Lower lobe of right lung (tissue), 2 donors: ENCODE data around the gene EFCAB11. TPM values are rescaled to one million over a fixed set of nuclear protein-coding genes. Genes with fewer than 3 reads are reported as not detected.

ENCODE experiments used
- ATAC-seq, 2 donors: fragments of 200-7000 bp; cut with Tn5 transposase; one replicate each; pipeline ENCODE4 v1.9.1; 2020 to 2022; ENCODE audit warnings: mild to moderate bottlenecking in 2 of 2, moderate library complexity in 2 of 2
- DNase-seq: peaks from one replicate; pipeline ENCODE4 v3.0.0-alpha.2; 2020
- H3K27ac ChIP-seq: fragments of 200-600 bp; one replicate; pipeline ENCODE4 v1.8.0; 2022
- H3K27me3 ChIP-seq: fragments of 200-600 bp; one replicate; pipeline ENCODE4 v1.8.0; 2022; ENCODE audit warnings: low read depth
- H3K36me3 ChIP-seq: fragments of 200-600 bp; one replicate; pipeline ENCODE4 v1.8.0; 2022; ENCODE audit warnings: mild to moderate bottlenecking
- H3K4me1 ChIP-seq: fragments of 200-600 bp; one replicate; pipeline ENCODE4 v1.8.0; 2022
- H3K4me3 ChIP-seq: fragments of 200-600 bp; one replicate; pipeline ENCODE4 v1.8.0; 2022; ENCODE audit warnings: mild to moderate bottlenecking
- H3K9me3 ChIP-seq: fragments of 200-600 bp; one replicate; pipeline ENCODE4 v1.8.0; 2022
- CTCF ChIP-seq: fragments of 200-600 bp; IDR thresholded peaks from one replicate; pipeline ENCODE4 v1.8.0; 2022; ENCODE audit warnings: antibody characterized with exemption, mild to moderate bottlenecking
- intact Hi-C: fragments of 100-400 bp; cut with DNase I; formaldehyde crosslinking; loops from one replicate; pipeline ENCODE4 v1.11.0; 2022
- total RNA-seq: library from RNA; stranded (reverse); fragmentation: NEBNext Ultra II Directional; extraction: Animal tissue kit (Norgen Biotek cat#: 25700); gene quantifications from one replicate; pipeline ENCODE4 v1.2.1, GENCODE V29; 2021
- donor health status: DM: no; HTN: yes; CAD: no; lungs with severe emphysema.

Gene EFCAB11
- total RNA-seq, 1 donor from 2014 or later = 5.8 TPM

GRCh38 chr14:89787525-89787924 lies 167.0 kb downstream of the EFCAB11 start:
- no peak for ATAC-seq
- Histone ChIP-seq H3K4me3 (no peak overlapping the region), H3K27me3 (no peaks in the 10 kb centered on the region), H3K4me1 (no peaks in the 10 kb centered on the region), H3K27ac (no peak overlapping the region), H3K9me3 (no peaks in the 10 kb centered on the region), H3K36me3 (no peaks in the 10 kb centered on the region)
- intact Hi-C loops = no loop called here
- no peak for DNase-seq
- no peak for TF ChIP-seq CTCF

GRCh38 chr14:89781046-89781445 lies 173.5 kb downstream of the EFCAB11 start:
- no peak for TF ChIP-seq CTCF

GRCh38 chr14:89779707-89780106 lies 174.8 kb downstream of the EFCAB11 start:
- no peak for TF ChIP-seq CTCF
- Histone ChIP-seq H3K4me3 (no peak overlapping the region), H3K36me3 (no peaks in the 10 kb centered on the region), H3K27ac (no peak overlapping the region), H3K27me3 (no peaks in the 10 kb centered on the region), H3K4me1 (no peaks in the 10 kb centered on the region), H3K9me3 (no peaks in the 10 kb centered on the region)
- ATAC-seq (no peak), DNase-seq (no peak)
- intact Hi-C loops = no loop called here

More at GRCh38 chr14:89781046-89781445, 173.5 kb downstream of the EFCAB11 start:
- Histone ChIP-seq H3K9me3 (no peaks in the 10 kb centered on the region), H3K27ac (no peak overlapping the region), H3K4me1 (no peaks in the 10 kb centered on the region), H3K4me3 (no peak overlapping the region), H3K36me3 (no peaks in the 10 kb centered on the region), H3K27me3 (no peaks in the 10 kb centered on the region)
- intact Hi-C loops = no loop called here
- no peak for DNase-seq
- no peak for ATAC-seq

- Histone ChIP-seq H3K4me1 (peaks cover 14% of the 10 kb centered on the region), H3K27me3 (no peaks in the 10 kb centered on the region), H3K27ac (no peak overlapping the region), H3K9me3 (no peaks in the 10 kb centered on the region), H3K36me3 (no peaks in the 10 kb centered on the region), H3K4me3 (no peak overlapping the region)
- DNase-seq = no peak
- intact Hi-C loops = no loop called here
- ATAC-seq = no peak
- TF ChIP-seq CTCF = no peak
Observed at GRCh38 chr14:89775946-89776345, 178.6 kb downstream of the EFCAB11 start.

GRCh38 chr14:89775151-89775550 lies 179.4 kb downstream of the EFCAB11 start:
- Histone ChIP-seq H3K27me3 (no peaks in the 10 kb centered on the region), H3K9me3 (no peaks in the 10 kb centered on the region), H3K4me1 (peaks cover 15% of the 10 kb centered on the region), H3K27ac (no peak overlapping the region), H3K4me3 (no peak overlapping the region), H3K36me3 (no peaks in the 10 kb centered on the region)
- TF ChIP-seq CTCF = no peak
- ATAC-seq (no peak), DNase-seq (no peak)
- intact Hi-C loops = no loop called here
